Gastroesophageal sphincter (tissue), 3 donors: ENCODE results near the gene FAM20A.

ENCODE experiments used
- CTCF ChIP-seq, 4 experiments: fragments of 200-600 bp in 2 of 4; fragments of 450-650 bp in 2 of 4; sonication (generic) in 1 of 4; IDR thresholded peaks; one replicate each; pipeline ENCODE4 v1.5.1; 2017 to 2019; ENCODE audit warnings: antibody characterized with exemption in 4 of 4, mild to moderate bottlenecking in 2 of 4, moderate library complexity in 2 of 4
- EP300 ChIP-seq: sonication (generic); formaldehyde crosslinking; IDR thresholded peaks from one replicate; pipeline ENCODE4 v1.6.1; 2017; ENCODE audit warnings: antibody characterized with exemption, mild to moderate bottlenecking
- POLR2A ChIP-seq, 2 donors: fragments of 450-650 bp; IDR thresholded peaks; one replicate each; pipeline ENCODE4 v1.6.1; 2017; ENCODE audit warnings: antibody characterized with exemption in 2 of 2, mild to moderate bottlenecking in 2 of 2, moderate library complexity in 1 of 2

GRCh38 chr17:68565661-68566441 lies 35.3 kb downstream of the FAM20A start:
- TF ChIP-seq EP300, result no peak
- TF ChIP-seq CTCF (IDR thresholded peaks at IDR 0.05), result no peak
- no peak for TF ChIP-seq POLR2A (IDR thresholded peaks at IDR 0.05)
